WTC11 (cell line): ENCODE data around the gene DCAF6. TPM values are rescaled to one million over a fixed set of nuclear protein-coding genes. Genes with fewer than 3 reads are reported as not detected.
A peak's percentile ranks its signal among the peaks of the same experiment; 100 is the strongest.

ENCODE experiments used
- ATAC-seq: fragments of 200-7000 bp; cut with Tn5 transposase; 2 replicates; pipeline ENCODE4 v1.10.0; 2021; ENCODE audit warnings: mild to moderate bottlenecking, moderate library complexity
- CTCF ChIA-PET: fragments of 300-600 bp; sonication (Branson Sonifier 250); formaldehyde crosslinking; loops from one replicate; lab custom pipeline; 2021; ENCODE audit warnings: antibody characterized with exemption; lab: Charles Lee
- POLR2A ChIA-PET: fragments of 350-600 bp; sonication (Branson Sonifier 250); formaldehyde crosslinking; loops from one replicate; lab custom pipeline; 2021; ENCODE audit warnings: antibody characterized with exemption; lab: Charles Lee
- DNase-seq: peaks from one replicate; pipeline ENCODE4 v3.0.0; 2021; ENCODE audit warnings: low spot score
- H3K27ac Mint-ChIP-seq: 2 replicates; pipeline ENCODE4 v1.8.0; 2021; ENCODE audit warnings: mixed read lengths
- H3K27me3 Mint-ChIP-seq: 2 replicates; pipeline ENCODE4 v1.8.0; 2021; ENCODE audit warnings: low read depth, mild to moderate bottlenecking, moderate library complexity, mixed read lengths
- H3K36me3 Mint-ChIP-seq: 2 replicates; pipeline ENCODE4 v1.8.0; 2021; ENCODE audit warnings: mixed read lengths
- H3K4me1 Mint-ChIP-seq: 2 replicates; pipeline ENCODE4 v1.8.0; 2022; ENCODE audit warnings: mixed read lengths
- H3K4me3 Mint-ChIP-seq: 2 replicates; pipeline ENCODE4 v1.8.0; 2021; ENCODE audit warnings: mild to moderate bottlenecking, moderate library complexity, mixed read lengths
- H3K9me3 Mint-ChIP-seq: 2 replicates; pipeline ENCODE4 v1.8.0; 2021; ENCODE audit warnings: mixed read lengths
- CREM ChIP-seq: sonication (generic); formaldehyde crosslinking; IDR thresholded peaks from 2 replicates; pipeline ENCODE4 v1.8.1; 2022; ENCODE audit warnings: mild to moderate bottlenecking, missing genetic modification reagents, moderate library complexity
- FOXJ3 ChIP-seq: sonication (generic); formaldehyde crosslinking; IDR thresholded peaks from 2 replicates; pipeline ENCODE4 v1.9.0; 2021; ENCODE audit warnings: missing genetic modification reagents, mild to moderate bottlenecking, borderline replicate concordance
- FOXK1 ChIP-seq: sonication (generic); formaldehyde crosslinking; IDR thresholded peaks from 2 replicates; pipeline ENCODE4 v1.8.0; 2022; ENCODE audit warnings: mild to moderate bottlenecking, moderate library complexity, missing genetic modification reagents
- FOXP1 ChIP-seq: sonication (generic); formaldehyde crosslinking; IDR thresholded peaks from 2 replicates; pipeline ENCODE4 v1.8.0; 2022; ENCODE audit warnings: missing genetic modification reagents, mild to moderate bottlenecking, moderate library complexity, borderline replicate concordance
- GTF2I ChIP-seq: fragments of 250-450 bp; sonication (Bioruptor Pico); conservative IDR thresholded peaks from 2 replicates; pipeline ENCODE4 v1.4.0; 2021; ENCODE audit warnings: mild to moderate bottlenecking
- MXD4 ChIP-seq: fragments of 250-450 bp; sonication (Bioruptor Pico); IDR thresholded peaks from 2 replicates; pipeline ENCODE4 v1.8.0; 2021; ENCODE audit warnings: mild to moderate bottlenecking, moderate library complexity, borderline replicate concordance
- NFATC4 ChIP-seq: fragments of 250-450 bp; sonication (Bioruptor Pico); IDR thresholded peaks from 2 replicates; pipeline ENCODE4 v1.9.0; 2021; ENCODE audit warnings: mild to moderate bottlenecking
- NFE2L1 ChIP-seq: sonication (generic); formaldehyde crosslinking; IDR thresholded peaks from 2 replicates; pipeline ENCODE4 v1.8.1; 2023; ENCODE audit warnings: missing genetic modification reagents
- NR3C1 ChIP-seq: sonication (generic); formaldehyde crosslinking; conservative IDR thresholded peaks from 2 replicates; pipeline ENCODE4 v1.8.1; 2023; ENCODE audit warnings: low read depth, mild to moderate bottlenecking, missing genetic modification reagents
- OVOL2 ChIP-seq: fragments of 250-450 bp; sonication (Bioruptor Pico); IDR thresholded peaks from 2 replicates; pipeline ENCODE4 v1.9.0; 2021; ENCODE audit warnings: mild to moderate bottlenecking, borderline replicate concordance
- RELA ChIP-seq: sonication (generic); formaldehyde crosslinking; IDR thresholded peaks from 2 replicates; pipeline ENCODE4 v1.8.1; 2022; ENCODE audit warnings: missing genetic modification reagents, mild to moderate bottlenecking, borderline replicate concordance
- RORB ChIP-seq: fragments of 250-450 bp; sonication (Bioruptor Pico); IDR thresholded peaks from 2 replicates; pipeline ENCODE4 v1.9.0; 2021; ENCODE audit warnings: mild to moderate bottlenecking
- SP1 ChIP-seq: sonication (generic); formaldehyde crosslinking; conservative IDR thresholded peaks from 2 replicates; pipeline ENCODE4 v1.8.1; 2022; ENCODE audit warnings: missing genetic modification reagents
- TP53 ChIP-seq: sonication (generic); formaldehyde crosslinking; IDR thresholded peaks from 2 replicates; pipeline ENCODE4 v1.8.1; 2023; ENCODE audit warnings: mild to moderate bottlenecking, missing genetic modification reagents
- ZBTB21 ChIP-seq: sonication (generic); formaldehyde crosslinking; IDR thresholded peaks from 2 replicates; pipeline ENCODE4 v1.8.1; 2023; ENCODE audit warnings: mild to moderate bottlenecking, missing genetic modification reagents, borderline replicate concordance
- ZNF121 ChIP-seq: sonication (generic); formaldehyde crosslinking; IDR thresholded peaks from 2 replicates; pipeline ENCODE4 v1.8.0; 2023; ENCODE audit warnings: missing genetic modification reagents
- total RNA-seq: library from RNA; stranded (reverse); gene quantifications from 3 replicates; pipeline ENCODE4 v1.2.3, GENCODE V29; 2021
- TF ChIP-seq, protein P1 (sequence below): sonication (generic); formaldehyde crosslinking; conservative IDR thresholded peaks from 2 replicates; pipeline ENCODE4 v1.8.1; 2023; ENCODE audit warnings: mild to moderate bottlenecking, low read depth, missing genetic modification reagents, moderate library complexity
- TF ChIP-seq, protein P2 (sequence below): fragments of 250-450 bp; sonication (Bioruptor Pico); IDR thresholded peaks from 2 replicates; pipeline ENCODE4 v1.9.0; 2021; ENCODE audit warnings: moderate library complexity, mild to moderate bottlenecking, inconsistent platforms, borderline replicate concordance
- TF ChIP-seq, protein P3 (sequence below): sonication (generic); formaldehyde crosslinking; IDR thresholded peaks from 2 replicates; pipeline ENCODE4 v1.8.1; 2023; ENCODE audit warnings: mild to moderate bottlenecking, missing genetic modification reagents, moderate library complexity
- TF ChIP-seq, protein P4 (sequence below): fragments of 250-450 bp; sonication (Bioruptor Pico); IDR thresholded peaks from 2 replicates; pipeline ENCODE4 v1.9.0; 2021; ENCODE audit warnings: mild to moderate bottlenecking, borderline replicate concordance
- TF ChIP-seq, protein P5 (sequence below): sonication (generic); formaldehyde crosslinking; conservative IDR thresholded peaks from 2 replicates; pipeline ENCODE4 v1.8.1; 2022; ENCODE audit warnings: mild to moderate bottlenecking, missing genetic modification reagents
- TF ChIP-seq, protein P6 (sequence below): fragments of 250-450 bp; sonication (Bioruptor Pico); IDR thresholded peaks from 2 replicates; pipeline ENCODE4 v1.9.0; 2021; ENCODE audit warnings: mild to moderate bottlenecking
- TF ChIP-seq, protein P7 (sequence below): fragments of 250-450 bp; sonication (Bioruptor Pico); IDR thresholded peaks from 2 replicates; pipeline ENCODE4 v1.8.0; 2021; ENCODE audit warnings: mild to moderate bottlenecking

DCAF6 gene
- total RNA-seq, 1 experiment from 2014 or later, result 13.5 TPM

DNA sequence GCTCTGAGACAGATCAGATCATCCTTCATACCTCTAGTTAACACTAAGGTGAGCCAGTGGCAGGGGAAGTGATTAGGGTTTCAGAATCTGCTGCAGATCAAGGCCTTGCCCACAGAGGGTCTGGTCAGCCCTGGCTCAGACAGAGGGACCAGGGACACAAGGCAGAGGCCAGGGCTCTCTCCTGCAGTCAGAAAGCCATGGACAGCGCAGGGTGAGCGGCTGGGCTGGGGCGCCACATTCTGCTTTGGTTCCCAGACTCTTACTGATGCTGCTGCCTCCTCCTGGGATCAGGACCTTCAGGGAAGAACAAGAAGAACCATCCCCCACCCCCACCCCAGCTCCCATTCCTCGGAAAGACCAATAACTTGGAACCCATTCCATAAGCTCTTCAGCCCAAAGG is 157.1 kb downstream of the DCAF6 start:
- ChIA-PET CTCF (interaction anchor here (0.6 to 5.7 kb wide), 2 partner anchors 11 to 88 kb away, joined by 3 to 49 read pairs; no protein-coding TSS in a partner anchor), POLR2A (no interaction called here)
- H3K27ac Mint-ChIP-seq, result 0 out of 2 replicates have a peak overlapping the region, but pooled peaks have one; percentile 22
- TF ChIP-seq ZBTB21 (CRISPR knock-in tag) (no peak), ZNF121 (CRISPR knock-in tag) (no peak), NFATC4 (CRISPR knock-in tag) (no peak), FOXJ3 (CRISPR knock-in tag) (no peak), FOXK1 (CRISPR knock-in tag) (no peak), NR3C1 (CRISPR knock-in tag) (no peak), SP1 (no peak), GTF2I (CRISPR knock-in tag) (no peak), TP53 (CRISPR knock-in tag) (no peak), OVOL2 (no peak), MXD4 (CRISPR knock-in tag) (no peak), RELA (CRISPR knock-in tag) (no peak)
- TF ChIP-seq, protein P1, sequence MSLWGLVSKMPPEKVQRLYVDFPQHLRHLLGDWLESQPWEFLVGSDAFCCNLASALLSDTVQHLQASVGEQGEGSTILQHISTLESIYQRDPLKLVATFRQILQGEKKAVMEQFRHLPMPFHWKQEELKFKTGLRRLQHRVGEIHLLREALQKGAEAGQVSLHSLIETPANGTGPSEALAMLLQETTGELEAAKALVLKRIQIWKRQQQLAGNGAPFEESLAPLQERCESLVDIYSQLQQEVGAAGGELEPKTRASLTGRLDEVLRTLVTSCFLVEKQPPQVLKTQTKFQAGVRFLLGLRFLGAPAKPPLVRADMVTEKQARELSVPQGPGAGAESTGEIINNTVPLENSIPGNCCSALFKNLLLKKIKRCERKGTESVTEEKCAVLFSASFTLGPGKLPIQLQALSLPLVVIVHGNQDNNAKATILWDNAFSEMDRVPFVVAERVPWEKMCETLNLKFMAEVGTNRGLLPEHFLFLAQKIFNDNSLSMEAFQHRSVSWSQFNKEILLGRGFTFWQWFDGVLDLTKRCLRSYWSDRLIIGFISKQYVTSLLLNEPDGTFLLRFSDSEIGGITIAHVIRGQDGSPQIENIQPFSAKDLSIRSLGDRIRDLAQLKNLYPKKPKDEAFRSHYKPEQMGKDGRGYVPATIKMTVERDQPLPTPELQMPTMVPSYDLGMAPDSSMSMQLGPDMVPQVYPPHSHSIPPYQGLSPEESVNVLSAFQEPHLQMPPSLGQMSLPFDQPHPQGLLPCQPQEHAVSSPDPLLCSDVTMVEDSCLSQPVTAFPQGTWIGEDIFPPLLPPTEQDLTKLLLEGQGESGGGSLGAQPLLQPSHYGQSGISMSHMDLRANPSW, result no peak
- H3K9me3 Mint-ChIP-seq, result no peaks in the 10 kb centered on the region
- no peak for DNase-seq
- no peaks in the 10 kb centered on the region for H3K27me3 Mint-ChIP-seq
- H3K36me3 Mint-ChIP-seq, result peaks cover 5% of the 10 kb centered on the region
- peaks cover 2% of the 10 kb centered on the region; the same call in 1 of the 2 replicates for H3K4me1 Mint-ChIP-seq
- H3K4me3 Mint-ChIP-seq, result no peak overlapping the region
- ATAC-seq, result no peak

DNA sequence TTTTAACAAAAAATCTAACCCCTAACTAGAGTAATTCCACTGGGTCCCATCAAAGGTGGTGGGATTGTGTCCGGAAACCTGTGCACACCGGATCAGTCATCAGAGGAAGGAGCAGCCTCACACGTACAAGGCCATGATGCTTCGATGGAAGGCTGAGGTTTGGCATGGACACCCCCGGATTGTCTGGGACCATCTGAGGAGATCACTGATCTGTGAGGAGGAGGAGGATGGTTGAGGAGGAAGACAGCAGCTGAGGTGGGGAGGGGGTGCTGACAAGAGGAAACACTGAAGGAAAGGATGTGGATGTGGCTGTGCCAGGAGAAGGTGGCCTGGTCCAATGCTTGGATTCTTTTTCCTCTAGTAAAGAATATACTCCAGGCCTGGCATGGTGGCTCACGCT is 159.0 kb downstream of the DCAF6 start:
- peaks cover 5% of the 10 kb centered on the region for H3K36me3 Mint-ChIP-seq
- no peak for ATAC-seq
- peaks cover 2% of the 10 kb centered on the region; the same call in 1 of the 2 replicates for H3K4me1 Mint-ChIP-seq
- no peak overlapping the region for H3K4me3 Mint-ChIP-seq
- H3K27me3 Mint-ChIP-seq, result no peaks in the 10 kb centered on the region
- H3K9me3 Mint-ChIP-seq, result no peaks in the 10 kb centered on the region
- ChIA-PET POLR2A (no interaction called here), CTCF (interaction anchor here (5.7 kb wide), 1 partner anchor 13 kb away, joined by 49 read pairs; no protein-coding TSS in a partner anchor)
- H3K27ac Mint-ChIP-seq, result no peak overlapping the region
- DNase-seq, result no peak
- TF ChIP-seq, protein P2, sequence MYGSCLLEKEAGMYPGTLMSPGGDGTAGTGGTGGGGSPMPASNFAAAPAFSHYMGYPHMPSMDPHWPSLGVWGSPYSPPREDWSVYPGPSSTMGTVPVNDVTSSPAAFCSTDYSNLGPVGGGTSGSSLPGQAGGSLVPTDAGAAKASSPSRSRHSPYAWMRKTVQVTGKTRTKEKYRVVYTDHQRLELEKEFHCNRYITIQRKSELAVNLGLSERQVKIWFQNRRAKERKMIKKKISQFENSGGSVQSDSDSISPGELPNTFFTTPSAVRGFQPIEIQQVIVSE, result no peak
- TF ChIP-seq, protein P3, sequence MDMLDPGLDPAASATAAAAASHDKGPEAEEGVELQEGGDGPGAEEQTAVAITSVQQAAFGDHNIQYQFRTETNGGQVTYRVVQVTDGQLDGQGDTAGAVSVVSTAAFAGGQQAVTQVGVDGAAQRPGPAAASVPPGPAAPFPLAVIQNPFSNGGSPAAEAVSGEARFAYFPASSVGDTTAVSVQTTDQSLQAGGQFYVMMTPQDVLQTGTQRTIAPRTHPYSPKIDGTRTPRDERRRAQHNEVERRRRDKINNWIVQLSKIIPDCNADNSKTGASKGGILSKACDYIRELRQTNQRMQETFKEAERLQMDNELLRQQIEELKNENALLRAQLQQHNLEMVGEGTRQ (CRISPR knock-in tag), result no peak
- TF ChIP-seq, protein P4, sequence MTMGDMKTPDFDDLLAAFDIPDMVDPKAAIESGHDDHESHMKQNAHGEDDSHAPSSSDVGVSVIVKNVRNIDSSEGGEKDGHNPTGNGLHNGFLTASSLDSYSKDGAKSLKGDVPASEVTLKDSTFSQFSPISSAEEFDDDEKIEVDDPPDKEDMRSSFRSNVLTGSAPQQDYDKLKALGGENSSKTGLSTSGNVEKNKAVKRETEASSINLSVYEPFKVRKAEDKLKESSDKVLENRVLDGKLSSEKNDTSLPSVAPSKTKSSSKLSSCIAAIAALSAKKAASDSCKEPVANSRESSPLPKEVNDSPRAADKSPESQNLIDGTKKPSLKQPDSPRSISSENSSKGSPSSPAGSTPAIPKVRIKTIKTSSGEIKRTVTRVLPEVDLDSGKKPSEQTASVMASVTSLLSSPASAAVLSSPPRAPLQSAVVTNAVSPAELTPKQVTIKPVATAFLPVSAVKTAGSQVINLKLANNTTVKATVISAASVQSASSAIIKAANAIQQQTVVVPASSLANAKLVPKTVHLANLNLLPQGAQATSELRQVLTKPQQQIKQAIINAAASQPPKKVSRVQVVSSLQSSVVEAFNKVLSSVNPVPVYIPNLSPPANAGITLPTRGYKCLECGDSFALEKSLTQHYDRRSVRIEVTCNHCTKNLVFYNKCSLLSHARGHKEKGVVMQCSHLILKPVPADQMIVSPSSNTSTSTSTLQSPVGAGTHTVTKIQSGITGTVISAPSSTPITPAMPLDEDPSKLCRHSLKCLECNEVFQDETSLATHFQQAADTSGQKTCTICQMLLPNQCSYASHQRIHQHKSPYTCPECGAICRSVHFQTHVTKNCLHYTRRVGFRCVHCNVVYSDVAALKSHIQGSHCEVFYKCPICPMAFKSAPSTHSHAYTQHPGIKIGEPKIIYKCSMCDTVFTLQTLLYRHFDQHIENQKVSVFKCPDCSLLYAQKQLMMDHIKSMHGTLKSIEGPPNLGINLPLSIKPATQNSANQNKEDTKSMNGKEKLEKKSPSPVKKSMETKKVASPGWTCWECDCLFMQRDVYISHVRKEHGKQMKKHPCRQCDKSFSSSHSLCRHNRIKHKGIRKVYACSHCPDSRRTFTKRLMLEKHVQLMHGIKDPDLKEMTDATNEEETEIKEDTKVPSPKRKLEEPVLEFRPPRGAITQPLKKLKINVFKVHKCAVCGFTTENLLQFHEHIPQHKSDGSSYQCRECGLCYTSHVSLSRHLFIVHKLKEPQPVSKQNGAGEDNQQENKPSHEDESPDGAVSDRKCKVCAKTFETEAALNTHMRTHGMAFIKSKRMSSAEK (CRISPR knock-in tag), result no peak
- TF ChIP-seq OVOL2 (no peak), RORB (no peak), NFE2L1 (CRISPR knock-in tag) (no peak), CREM (no peak), FOXP1 (no peak)
- TF ChIP-seq, protein P5, sequence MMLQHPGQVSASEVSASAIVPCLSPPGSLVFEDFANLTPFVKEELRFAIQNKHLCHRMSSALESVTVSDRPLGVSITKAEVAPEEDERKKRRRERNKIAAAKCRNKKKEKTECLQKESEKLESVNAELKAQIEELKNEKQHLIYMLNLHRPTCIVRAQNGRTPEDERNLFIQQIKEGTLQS, result no peak
- TF ChIP-seq, protein P6, sequence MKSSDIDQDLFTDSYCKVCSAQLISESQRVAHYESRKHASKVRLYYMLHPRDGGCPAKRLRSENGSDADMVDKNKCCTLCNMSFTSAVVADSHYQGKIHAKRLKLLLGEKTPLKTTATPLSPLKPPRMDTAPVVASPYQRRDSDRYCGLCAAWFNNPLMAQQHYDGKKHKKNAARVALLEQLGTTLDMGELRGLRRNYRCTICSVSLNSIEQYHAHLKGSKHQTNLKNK (CRISPR knock-in tag), result no peak
- TF ChIP-seq, protein P7, sequence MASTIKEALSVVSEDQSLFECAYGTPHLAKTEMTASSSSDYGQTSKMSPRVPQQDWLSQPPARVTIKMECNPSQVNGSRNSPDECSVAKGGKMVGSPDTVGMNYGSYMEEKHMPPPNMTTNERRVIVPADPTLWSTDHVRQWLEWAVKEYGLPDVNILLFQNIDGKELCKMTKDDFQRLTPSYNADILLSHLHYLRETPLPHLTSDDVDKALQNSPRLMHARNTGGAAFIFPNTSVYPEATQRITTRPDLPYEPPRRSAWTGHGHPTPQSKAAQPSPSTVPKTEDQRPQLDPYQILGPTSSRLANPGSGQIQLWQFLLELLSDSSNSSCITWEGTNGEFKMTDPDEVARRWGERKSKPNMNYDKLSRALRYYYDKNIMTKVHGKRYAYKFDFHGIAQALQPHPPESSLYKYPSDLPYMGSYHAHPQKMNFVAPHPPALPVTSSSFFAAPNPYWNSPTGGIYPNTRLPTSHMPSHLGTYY (CRISPR knock-in tag), result no peak
- TF ChIP-seq, protein P1, result no peak
